K562 (cell line): ENCODE data around the gene DNAJA1. TPM values are rescaled to one million over a fixed set of nuclear protein-coding genes. Genes with fewer than 3 reads are reported as not detected.

ENCODE experiments used
- CBFB ChIP-seq: sonication (generic); formaldehyde crosslinking; IDR thresholded peaks from 2 replicates; pipeline ENCODE4 v1.4.0; 2020; ENCODE audit warnings: mild to moderate bottlenecking, missing genetic modification reagents
- CXXC5 ChIP-seq: fragments of 250-450 bp; sonication (Bioruptor Pico); IDR thresholded peaks from 2 replicates; pipeline ENCODE4 v1.8.0; 2022; ENCODE audit warnings: inconsistent platforms, mild to moderate bottlenecking, moderate library complexity
- DACH1 ChIP-seq: fragments of 450-650 bp; IDR thresholded peaks from 2 replicates; pipeline ENCODE4 v1.6.1; 2018; ENCODE audit not compliant: partially characterized antibody
- ESRRA ChIP-seq: fragments of 450-650 bp; IDR thresholded peaks from 2 replicates; pipeline ENCODE4 v1.6.1; 2014; ENCODE audit warnings: low read depth, mild to moderate bottlenecking, moderate library complexity, borderline replicate concordance
- FOS ChIP-seq: IDR thresholded peaks from 3 replicates; pipeline ENCODE4 v1.6.1; 2011; ENCODE audit not compliant: insufficient read length; ENCODE audit errors: extremely low read depth
- HNRNPUL1 ChIP-seq: fragments of 200-400 bp; formaldehyde crosslinking; IDR thresholded peaks from 2 replicates; pipeline ENCODE4 v1.6.1; 2017; ENCODE audit warnings: low read length
- MAFF ChIP-seq: IDR thresholded peaks from 2 replicates; pipeline ENCODE4 v1.6.1; 2012; ENCODE audit warnings: low read length, improper control_type of control experiment
- PML ChIP-seq: IDR thresholded peaks from 2 replicates; pipeline ENCODE4 v1.6.1; 2012; ENCODE audit warnings: low read length, inconsistent platforms
- PRPF4 ChIP-seq: fragments of 200-400 bp; formaldehyde crosslinking; IDR thresholded peaks from one replicate; pipeline ENCODE4 v1.6.1; 2017; ENCODE audit warnings: low read length, low read depth, mild to moderate bottlenecking; ENCODE audit not compliant: insufficient read depth, poor library complexity, severe bottlenecking
- TARDBP ChIP-seq: fragments of 450-650 bp; IDR thresholded peaks from 2 replicates; pipeline ENCODE4 v1.6.1; 2016
- TCF3 ChIP-seq: sonication (generic); formaldehyde crosslinking; IDR thresholded peaks from 2 replicates; pipeline ENCODE4 v1.4.0; 2020; ENCODE audit warnings: mild to moderate bottlenecking, missing genetic modification reagents
- TFE3 ChIP-seq: fragments of 450-650 bp; formaldehyde crosslinking; IDR thresholded peaks from 2 replicates; pipeline ENCODE4 v1.4.0; 2020; ENCODE audit warnings: mild to moderate bottlenecking, mixed read lengths
- ZNF274 ChIP-seq: IDR thresholded peaks from 2 replicates; pipeline ENCODE4 v1.6.1; 2011; ENCODE audit warnings: low read depth, mild to moderate bottlenecking, low read length, moderate library complexity, borderline replicate concordance
- ZNF830 ChIP-seq: fragments of 250-450 bp; sonication (Bioruptor Pico); IDR thresholded peaks from 2 replicates; pipeline ENCODE4 v1.5.0; 2021; ENCODE audit warnings: mild to moderate bottlenecking
- polyA plus RNA-seq, 8 experiments: library from polyadenylated mRNA; depleted of rRNA in 4 of 8; stranded (reverse) in 5 of 8; unstranded in 3 of 8; fragments of >200 nt; fragmentation: Nextera tagmentation in 2 of 8; fragmentation: Illumina TruSeq in 1 of 8; extraction: Ambion mirVana in 2 of 8; extraction: Trizol in 1 of 8; gene quantifications; 2 replicates each; pipeline versions ENCODE4 v1.2.1 to v1.2.3, GENCODE V29; 2011 to 2014; ENCODE audit warnings: inconsistent platforms in 1 of 8, missing spikeins in 1 of 8
- total RNA-seq, 7 experiments: library from RNA; depleted of rRNA in 6 of 7; stranded (reverse); fragments of >200 nt in 6 of 7; fragmentation: Illumina TruSeq in 2 of 7; extraction: Trizol in 2 of 7; gene quantifications; 2 replicates each; pipeline versions ENCODE4 v1.2.1 to v1.2.3, GENCODE V29; 2011 to 2021; ENCODE audit warnings: low replicate concordance in 1 of 7
- TF ChIP-seq, protein P1 (sequence below): fragments of 450-650 bp; formaldehyde crosslinking; IDR thresholded peaks from 2 replicates; pipeline ENCODE4 v1.4.0; 2022; ENCODE audit warnings: missing genetic modification characterization
- TF ChIP-seq, protein P2 (sequence below): fragments of 450-650 bp; IDR thresholded peaks from 2 replicates; pipeline ENCODE4 v1.6.1; 2016; ENCODE audit warnings: low read depth

The DNAJA1 gene
- total and polyA plus RNA-seq, 9 of the 15 experiments (the other 6 are each of a cell fraction or from before 2014, with no cell fraction given) = 109 to 359 (median 175) TPM

DNA sequence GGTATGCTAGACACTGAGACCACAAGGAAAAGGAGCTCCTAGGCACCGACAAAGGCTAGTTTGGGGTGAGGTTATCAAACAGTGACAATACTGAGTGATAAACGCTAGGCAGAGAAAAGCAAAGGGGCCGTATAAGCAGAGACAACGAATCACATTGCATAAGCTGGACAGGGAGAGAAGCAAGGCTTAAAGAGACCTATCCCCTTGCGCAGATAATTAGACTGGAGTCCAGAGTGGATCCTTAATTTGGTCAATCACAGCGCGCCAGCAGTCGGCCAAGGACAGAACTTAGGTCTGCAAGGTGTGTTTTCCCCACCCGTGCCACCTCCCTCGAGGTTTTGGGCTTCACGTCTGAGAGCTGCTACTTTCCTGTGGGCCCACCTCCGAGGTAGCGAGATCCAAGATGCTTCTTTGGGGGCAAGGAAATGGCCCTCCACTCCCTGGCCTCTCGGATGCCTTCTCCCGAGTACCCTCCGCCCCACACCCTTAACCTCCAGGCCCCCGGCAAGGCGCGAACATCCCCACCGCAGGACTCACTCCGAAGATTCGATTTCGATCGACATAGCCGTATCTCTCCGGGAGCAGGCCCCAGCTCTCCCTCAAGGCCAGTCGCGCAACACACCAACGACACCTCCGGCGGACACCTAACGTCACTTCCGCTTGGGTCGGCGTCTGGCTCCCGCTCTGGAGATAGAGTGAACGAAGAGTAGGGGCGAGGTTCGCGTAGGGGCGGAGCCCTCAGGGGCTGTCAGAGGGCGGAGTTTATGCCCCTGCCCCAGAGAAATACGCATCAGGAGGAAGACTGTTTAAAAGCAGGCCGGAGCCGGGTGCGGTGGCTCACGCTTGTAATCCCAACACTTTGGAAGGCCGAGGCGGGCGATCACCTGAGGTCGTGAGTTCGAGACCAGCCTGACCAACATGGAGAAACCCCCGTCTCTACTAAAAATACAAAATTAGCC, 51.3 kb downstream of the DNAJA1 start, which contains the start of gene SMU1 (continued):
- TF ChIP-seq, protein P1, sequence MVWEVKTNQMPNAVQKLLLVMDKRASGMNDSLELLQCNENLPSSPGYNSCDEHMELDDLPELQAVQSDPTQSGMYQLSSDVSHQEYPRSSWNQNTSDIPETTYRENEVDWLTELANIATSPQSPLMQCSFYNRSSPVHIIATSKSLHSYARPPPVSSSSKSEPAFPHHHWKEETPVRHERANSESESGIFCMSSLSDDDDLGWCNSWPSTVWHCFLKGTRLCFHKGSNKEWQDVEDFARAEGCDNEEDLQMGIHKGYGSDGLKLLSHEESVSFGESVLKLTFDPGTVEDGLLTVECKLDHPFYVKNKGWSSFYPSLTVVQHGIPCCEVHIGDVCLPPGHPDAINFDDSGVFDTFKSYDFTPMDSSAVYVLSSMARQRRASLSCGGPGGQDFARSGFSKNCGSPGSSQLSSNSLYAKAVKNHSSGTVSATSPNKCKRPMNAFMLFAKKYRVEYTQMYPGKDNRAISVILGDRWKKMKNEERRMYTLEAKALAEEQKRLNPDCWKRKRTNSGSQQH = peak; percentile 30; the same call in 1 of the 2 replicates
- TF ChIP-seq PML (peak; percentile 56; the same call in 1 of the 2 replicates), FOS (no peak), MAFF (no peak), ZNF830 (CRISPR knock-in tag) (no peak), TARDBP (no peak; the same call in 1 of the 2 replicates), TFE3 (CRISPR knock-in tag) (no peak), CBFB (no peak), HNRNPUL1 (no peak), DACH1 (no peak), ZNF274 (no peak), PRPF4 (no peak), ESRRA (0 out of 2 replicates have a peak, but pooled peaks have one; percentile 9), TCF3 (CRISPR knock-in tag) (0 out of 2 replicates have a peak, but pooled peaks have one; percentile 27), CXXC5 (CRISPR knock-in tag) (peak; percentile 79)
- TF ChIP-seq, protein P2, sequence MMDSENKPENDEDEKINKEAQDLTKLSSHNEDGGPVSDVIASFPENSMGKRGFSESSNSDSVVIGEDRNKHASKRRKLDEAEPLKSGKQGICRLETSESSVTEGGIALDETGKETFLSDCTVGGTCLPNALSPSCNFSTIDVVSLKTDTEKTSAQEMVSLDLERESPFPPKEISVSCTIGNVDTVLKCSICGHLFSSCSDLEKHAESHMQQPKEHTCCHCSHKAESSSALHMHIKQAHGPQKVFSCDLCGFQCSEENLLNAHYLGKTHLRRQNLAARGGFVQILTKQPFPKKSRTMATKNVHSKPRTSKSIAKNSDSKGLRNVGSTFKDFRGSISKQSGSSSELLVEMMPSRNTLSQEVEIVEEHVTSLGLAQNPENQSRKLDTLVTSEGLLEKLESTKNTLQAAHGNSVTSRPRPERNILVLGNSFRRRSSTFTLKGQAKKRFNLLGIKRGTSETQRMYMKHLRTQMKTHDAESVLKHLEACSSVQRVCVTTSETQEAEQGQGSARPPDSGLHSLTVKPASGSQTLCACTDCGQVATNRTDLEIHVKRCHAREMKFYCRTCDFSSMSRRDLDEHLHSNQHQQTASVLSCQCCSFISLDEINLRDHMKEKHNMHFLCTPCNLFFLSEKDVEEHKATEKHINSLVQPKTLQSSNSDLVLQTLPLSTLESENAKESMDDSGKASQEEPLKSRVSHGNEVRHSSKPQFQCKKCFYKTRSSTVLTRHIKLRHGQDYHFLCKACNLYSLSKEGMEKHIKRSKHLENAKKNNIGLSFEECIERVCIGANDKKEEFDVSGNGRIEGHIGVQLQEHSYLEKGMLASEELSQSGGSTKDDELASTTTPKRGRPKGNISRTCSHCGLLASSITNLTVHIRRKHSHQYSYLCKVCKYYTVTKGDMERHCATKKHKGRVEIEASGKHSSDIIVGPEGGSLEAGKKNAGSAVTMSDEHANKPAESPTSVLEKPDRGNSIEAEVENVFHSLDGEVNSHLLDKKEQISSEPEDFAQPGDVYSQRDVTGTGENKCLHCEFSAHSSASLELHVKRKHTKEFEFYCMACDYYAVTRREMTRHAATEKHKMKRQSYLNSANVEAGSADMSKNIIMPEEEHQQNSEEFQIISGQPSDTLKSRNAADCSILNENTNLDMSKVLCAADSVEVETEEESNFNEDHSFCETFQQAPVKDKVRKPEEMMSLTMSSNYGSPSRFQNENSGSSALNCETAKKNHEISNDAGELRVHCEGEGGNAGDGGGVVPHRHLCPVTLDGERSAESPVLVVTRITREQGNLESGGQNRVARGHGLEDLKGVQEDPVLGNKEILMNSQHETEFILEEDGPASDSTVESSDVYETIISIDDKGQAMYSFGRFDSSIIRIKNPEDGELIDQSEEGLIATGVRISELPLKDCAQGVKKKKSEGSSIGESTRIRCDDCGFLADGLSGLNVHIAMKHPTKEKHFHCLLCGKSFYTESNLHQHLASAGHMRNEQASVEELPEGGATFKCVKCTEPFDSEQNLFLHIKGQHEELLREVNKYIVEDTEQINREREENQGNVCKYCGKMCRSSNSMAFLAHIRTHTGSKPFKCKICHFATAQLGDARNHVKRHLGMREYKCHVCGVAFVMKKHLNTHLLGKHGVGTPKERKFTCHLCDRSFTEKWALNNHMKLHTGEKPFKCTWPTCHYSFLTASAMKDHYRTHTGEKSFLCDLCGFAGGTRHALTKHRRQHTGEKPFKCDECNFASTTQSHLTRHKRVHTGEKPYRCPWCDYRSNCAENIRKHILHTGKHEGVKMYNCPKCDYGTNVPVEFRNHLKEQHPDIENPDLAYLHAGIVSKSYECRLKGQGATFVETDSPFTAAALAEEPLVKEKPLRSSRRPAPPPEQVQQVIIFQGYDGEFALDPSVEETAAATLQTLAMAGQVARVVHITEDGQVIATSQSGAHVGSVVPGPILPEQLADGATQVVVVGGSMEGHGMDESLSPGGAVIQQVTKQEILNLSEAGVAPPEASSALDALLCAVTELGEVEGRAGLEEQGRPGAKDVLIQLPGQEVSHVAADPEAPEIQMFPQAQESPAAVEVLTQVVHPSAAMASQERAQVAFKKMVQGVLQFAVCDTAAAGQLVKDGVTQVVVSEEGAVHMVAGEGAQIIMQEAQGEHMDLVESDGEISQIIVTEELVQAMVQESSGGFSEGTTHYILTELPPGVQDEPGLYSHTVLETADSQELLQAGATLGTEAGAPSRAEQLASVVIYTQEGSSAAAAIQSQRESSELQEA = peak; percentile 74
